ENCODE data around the gene TOB1. TPM values are rescaled to one million over a fixed set of nuclear protein-coding genes. Genes with fewer than 3 reads are reported as not detected.

Gene TOB1, protein sequence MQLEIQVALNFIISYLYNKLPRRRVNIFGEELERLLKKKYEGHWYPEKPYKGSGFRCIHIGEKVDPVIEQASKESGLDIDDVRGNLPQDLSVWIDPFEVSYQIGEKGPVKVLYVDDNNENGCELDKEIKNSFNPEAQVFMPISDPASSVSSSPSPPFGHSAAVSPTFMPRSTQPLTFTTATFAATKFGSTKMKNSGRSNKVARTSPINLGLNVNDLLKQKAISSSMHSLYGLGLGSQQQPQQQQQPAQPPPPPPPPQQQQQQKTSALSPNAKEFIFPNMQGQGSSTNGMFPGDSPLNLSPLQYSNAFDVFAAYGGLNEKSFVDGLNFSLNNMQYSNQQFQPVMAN
- polyA plus RNA-seq = 10 to 100 TPM; 32.7 to 52.9 TPM

DNA sequence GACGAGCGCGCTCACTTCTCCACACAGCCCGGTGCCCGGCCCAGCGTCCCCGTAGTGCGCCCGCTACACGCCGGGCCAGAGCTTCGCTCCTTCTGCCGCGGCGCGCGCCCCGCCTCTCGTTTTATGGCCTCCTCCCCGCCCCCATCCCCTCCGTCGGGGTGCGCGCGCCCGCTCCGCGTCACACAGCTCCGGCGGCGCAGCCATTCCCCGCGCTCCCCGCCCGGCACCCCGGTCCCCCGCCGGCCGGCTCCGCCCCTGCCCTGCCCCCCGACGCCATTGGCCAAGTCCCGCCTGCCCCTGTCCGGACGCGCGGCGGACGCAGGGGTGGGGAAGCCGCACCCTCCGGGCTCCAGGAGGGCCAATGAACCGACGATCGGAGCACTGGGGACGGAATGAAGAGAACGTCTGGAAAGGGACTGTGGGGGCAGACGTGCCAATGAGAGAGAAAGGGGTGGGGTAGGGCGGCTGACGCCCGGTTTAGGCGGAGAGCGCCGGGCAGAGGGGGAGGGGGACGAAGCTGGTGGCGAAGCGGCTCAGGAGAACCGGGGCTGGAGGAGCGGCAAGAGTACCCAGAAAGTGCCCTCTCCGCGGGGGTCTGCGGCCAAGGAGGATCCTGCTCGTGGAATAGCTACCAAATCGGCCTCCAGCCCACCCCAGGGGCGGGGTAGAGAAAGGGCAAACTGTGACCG is at the start of gene TOB1:
TOB1 (minus strand) TSS at position 94 of the 689 bp plus-strand sequence. CDS start 2,337 bp downstream, outside the sequence.
- H3K9me3 ChIP-seq (ENCODE audit: control insufficient read depth in 2 of 2, insufficient read depth in 1 of 2, low read depth in 1 of 2, low read length in 1 of 2) = no peaks in the 10 kb centered on the region
- no peaks in the 10 kb centered on the region for H3K4me1 ChIP-seq (ENCODE audit: control insufficient read depth in 2 of 2, insufficient read depth in 2 of 2, low read length in 1 of 2)
- peaks cover 0 to 5% of the 10 kb centered on the region in 2 donors for H3K36me3 ChIP-seq (ENCODE audit: control insufficient read depth in 2 of 2, insufficient read depth in 2 of 2, low read length in 1 of 2)
- H3K27ac ChIP-seq (ENCODE audit: low read depth in 2 of 2, low read length in 1 of 2) = peak within 1 kb of the TSS; percentile 98 to 100
- H3K27me3 ChIP-seq (ENCODE audit: control insufficient read depth in 1 of 2, insufficient read depth in 2 of 2, low read length in 2 of 2) = no peaks in the 10 kb centered on the region
- 0 to 1% methylated on average over 32 to 75 of the region's 75 CpGs for WGBS, 2 donors
- peak within 1 kb of the TSS; percentile 85 to 88 for H3K4me3 ChIP-seq (ENCODE audit: low read depth in 1 of 2, low read length in 2 of 2)

DNA sequence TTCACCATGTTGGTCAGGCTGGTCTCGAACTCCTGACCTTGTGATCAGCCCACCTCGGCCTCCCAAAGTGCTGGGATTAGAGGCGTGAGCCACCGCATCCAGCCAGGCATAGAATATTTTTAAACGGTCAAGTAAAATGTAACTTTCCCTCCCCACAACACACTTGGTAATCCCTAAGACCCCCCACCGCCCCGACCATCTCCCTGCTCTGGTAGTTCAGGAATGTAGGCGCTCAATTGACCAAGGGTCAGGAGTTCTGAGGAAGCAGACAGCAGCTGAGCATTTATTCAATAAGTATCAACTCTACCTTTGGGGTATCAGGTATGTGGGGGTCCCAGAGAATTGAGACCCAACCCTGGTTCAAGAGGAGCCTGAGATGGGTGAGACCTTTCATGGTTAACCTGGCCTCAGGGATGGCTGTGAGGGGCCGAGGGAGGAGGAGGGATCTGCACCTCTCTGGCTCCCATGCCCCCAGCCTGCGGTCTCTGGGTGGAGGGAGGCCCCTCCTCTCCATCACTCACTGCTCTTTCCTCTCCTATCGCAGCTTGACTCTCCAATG is 48.4 kb upstream of the TOB1 start:
- Histone ChIP-seq H3K4me3 (ENCODE audit: low read depth in 1 of 2, low read length in 2 of 2) (no peak overlapping the region), H3K27me3 (ENCODE audit: control insufficient read depth in 1 of 2, insufficient read depth in 2 of 2, low read length in 2 of 2) (no peaks in the 10 kb centered on the region), H3K4me1 (ENCODE audit: control insufficient read depth in 2 of 2, insufficient read depth in 2 of 2, low read length in 1 of 2) (peaks cover 16 to 41% of the 10 kb centered on the region in 2 donors), H3K9me3 (ENCODE audit: control insufficient read depth in 2 of 2, insufficient read depth in 1 of 2, low read depth in 1 of 2, low read length in 1 of 2) (no peaks in the 10 kb centered on the region), H3K27ac (ENCODE audit: low read depth in 2 of 2, low read length in 1 of 2) (peak overlapping the region; percentile 88 to 92), H3K36me3 (ENCODE audit: control insufficient read depth in 2 of 2, insufficient read depth in 2 of 2, low read length in 1 of 2) (no peaks in the 10 kb centered on the region)
- WGBS, 2 donors = 88 to 89% methylated on average over 11 of the region's 11 CpGs

DNA sequence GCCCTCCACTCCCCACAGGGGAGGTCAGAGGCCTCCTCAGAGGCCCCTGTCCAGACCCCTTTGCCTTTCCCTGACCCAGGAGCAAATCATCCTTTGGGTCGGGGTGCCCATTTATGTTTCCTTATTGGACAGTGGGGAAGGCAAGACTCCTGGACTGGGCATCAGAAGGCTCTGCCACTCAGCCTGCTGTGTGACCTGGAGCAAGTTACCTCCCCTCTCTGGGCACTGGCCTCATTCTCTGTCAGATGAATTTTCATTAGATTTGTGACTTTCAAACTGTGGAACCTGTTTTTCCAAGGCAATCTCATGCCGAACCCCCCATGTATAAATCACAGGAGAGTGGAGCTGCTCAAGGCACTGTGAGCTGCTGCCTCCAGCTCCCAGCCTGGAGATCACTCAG is 47.0 kb upstream of the TOB1 start:
- Histone ChIP-seq H3K4me3 (ENCODE audit: low read depth in 1 of 2, low read length in 2 of 2) (no peak overlapping the region), H3K27ac (ENCODE audit: low read depth in 2 of 2, low read length in 1 of 2) (peak overlapping the region in 1 of 2 donors; percentile 6), H3K27me3 (ENCODE audit: control insufficient read depth in 1 of 2, insufficient read depth in 2 of 2, low read length in 2 of 2) (no peaks in the 10 kb centered on the region), H3K9me3 (ENCODE audit: control insufficient read depth in 2 of 2, insufficient read depth in 1 of 2, low read depth in 1 of 2, low read length in 1 of 2) (no peaks in the 10 kb centered on the region), H3K36me3 (ENCODE audit: control insufficient read depth in 2 of 2, insufficient read depth in 2 of 2, low read length in 1 of 2) (no peaks in the 10 kb centered on the region), H3K4me1 (ENCODE audit: control insufficient read depth in 2 of 2, insufficient read depth in 2 of 2, low read length in 1 of 2) (peaks cover 10 to 28% of the 10 kb centered on the region in 2 donors)
- WGBS, 2 donors = 87 to 88% methylated on average over 2 of the region's 2 CpGs

DNA sequence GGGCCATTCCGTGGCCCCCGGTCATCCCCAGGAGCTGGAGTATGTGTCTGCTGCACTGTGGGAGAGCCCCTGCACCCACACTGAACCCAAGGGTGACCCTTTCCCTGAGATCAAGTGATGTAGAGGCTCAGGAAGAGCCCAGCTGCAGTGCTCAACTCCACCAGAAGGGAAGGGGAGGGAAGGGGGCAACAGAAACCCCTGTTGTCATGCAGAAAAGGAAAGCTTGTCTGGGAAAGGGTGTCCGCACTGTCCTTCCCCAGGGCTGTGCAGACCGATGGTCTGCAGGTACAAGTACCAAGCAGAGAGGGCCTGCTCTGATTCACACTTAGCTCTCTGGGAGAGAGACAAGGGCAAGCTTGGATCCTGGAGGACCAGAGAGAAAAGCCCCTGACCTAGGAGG is 45.7 kb upstream of the TOB1 start:
- no peaks in the 10 kb centered on the region for H3K9me3 ChIP-seq (ENCODE audit: control insufficient read depth in 2 of 2, insufficient read depth in 1 of 2, low read depth in 1 of 2, low read length in 1 of 2)
- 87 to 88% methylated on average over 4 of the region's 4 CpGs for WGBS, 2 donors
- peaks cover 7 to 19% of the 10 kb centered on the region in 2 donors for H3K4me1 ChIP-seq (ENCODE audit: control insufficient read depth in 2 of 2, insufficient read depth in 2 of 2, low read length in 1 of 2)
- no peaks in the 10 kb centered on the region for H3K36me3 ChIP-seq (ENCODE audit: control insufficient read depth in 2 of 2, insufficient read depth in 2 of 2, low read length in 1 of 2)
- no peaks in the 10 kb centered on the region for H3K27me3 ChIP-seq (ENCODE audit: control insufficient read depth in 1 of 2, insufficient read depth in 2 of 2, low read length in 2 of 2)
- no peak overlapping the region for H3K27ac ChIP-seq (ENCODE audit: low read depth in 2 of 2, low read length in 1 of 2)
- no peak overlapping the region for H3K4me3 ChIP-seq (ENCODE audit: low read depth in 1 of 2, low read length in 2 of 2)

DNA sequence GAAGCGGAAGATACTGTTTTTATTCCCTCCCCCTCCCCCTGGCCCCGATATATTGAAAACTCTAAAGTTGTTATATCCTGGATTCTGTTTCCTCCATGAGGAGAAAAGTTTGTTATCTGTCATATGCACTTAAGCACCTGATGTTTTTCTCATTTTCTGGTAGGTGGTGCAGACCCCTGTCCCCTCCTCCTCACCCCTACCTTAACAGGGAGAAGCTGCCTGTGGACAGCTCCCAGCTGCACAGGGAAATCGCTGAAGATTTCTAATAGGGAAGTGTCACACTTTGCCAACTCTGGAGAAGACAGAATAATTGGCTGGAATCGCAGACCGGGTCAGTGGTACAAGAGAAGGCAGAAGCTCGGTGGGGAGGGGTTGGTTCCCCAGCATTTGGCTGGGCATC is 45.3 kb upstream of the TOB1 start:
- 81 to 82% methylated on average over 6 of the region's 6 CpGs for whole genome bisulfite sequencing, 2 donors
- H3K4me1 ChIP-seq (ENCODE audit: control insufficient read depth in 2 of 2, insufficient read depth in 2 of 2, low read length in 1 of 2) = peaks cover 7 to 18% of the 10 kb centered on the region in 2 donors
- H3K27ac ChIP-seq (ENCODE audit: low read depth in 2 of 2, low read length in 1 of 2) = peak overlapping the region in 1 of 2 donors; percentile 7

DNA sequence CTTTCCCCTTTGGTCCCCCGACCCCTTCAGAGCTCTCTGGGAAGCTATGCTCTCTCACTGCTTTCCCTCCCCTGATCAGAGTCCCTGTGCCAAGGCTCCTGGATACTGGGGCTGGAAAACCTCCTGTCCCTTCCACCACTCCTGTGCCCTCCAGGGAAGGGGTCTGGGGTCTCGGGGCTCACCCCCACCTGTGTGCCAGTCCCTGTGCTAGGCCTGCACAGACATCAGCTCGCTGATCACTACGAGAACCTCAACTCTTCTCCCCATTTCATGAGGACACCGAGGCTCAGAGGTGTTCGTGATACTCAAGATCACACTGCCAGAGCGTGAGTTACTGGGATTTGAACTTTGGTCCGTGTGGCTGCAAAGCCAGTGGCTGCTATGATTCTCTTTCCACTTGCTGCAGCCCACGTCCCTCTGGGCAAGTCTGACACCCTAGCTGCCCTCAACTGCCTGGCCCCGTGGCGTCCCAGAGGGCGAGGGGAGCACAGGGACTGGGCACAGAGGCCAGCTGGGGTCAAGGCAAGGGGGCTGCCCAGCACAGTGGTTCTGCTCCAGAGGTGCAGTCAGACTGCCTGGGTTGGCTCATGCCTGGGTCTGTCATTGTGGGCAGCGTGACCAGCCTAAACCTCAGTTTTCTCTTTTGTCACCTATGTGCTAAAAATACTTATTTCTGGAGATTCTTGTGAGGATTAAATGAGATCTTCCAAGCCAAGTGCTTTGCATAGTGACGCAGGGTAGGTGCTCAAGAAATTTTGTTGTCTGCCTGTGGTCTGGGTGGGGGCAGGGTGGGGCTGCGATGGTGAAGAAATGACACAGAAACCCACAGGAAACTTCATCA is 43.8 kb upstream of the TOB1 start:
- Histone ChIP-seq H3K4me1 (ENCODE audit: control insufficient read depth in 2 of 2, insufficient read depth in 2 of 2, low read length in 1 of 2) (peaks cover 10 to 21% of the 10 kb centered on the region in 2 donors), H3K9me3 (ENCODE audit: control insufficient read depth in 2 of 2, insufficient read depth in 1 of 2, low read depth in 1 of 2, low read length in 1 of 2) (no peaks in the 10 kb centered on the region), H3K27ac (ENCODE audit: low read depth in 2 of 2, low read length in 1 of 2) (peak overlapping the region; percentile 72 to 87), H3K27me3 (ENCODE audit: control insufficient read depth in 1 of 2, insufficient read depth in 2 of 2, low read length in 2 of 2) (no peaks in the 10 kb centered on the region), H3K36me3 (ENCODE audit: control insufficient read depth in 2 of 2, insufficient read depth in 2 of 2, low read length in 1 of 2) (no peaks in the 10 kb centered on the region), H3K4me3 (ENCODE audit: low read depth in 1 of 2, low read length in 2 of 2) (peak overlapping the region; percentile 20 to 37)
- WGBS, 2 donors = 70 to 78% methylated on average over 15 of the region's 15 CpGs

More for the DNA sequence above, 45.3 kb upstream of the TOB1 start:
- H3K27me3 ChIP-seq (ENCODE audit: control insufficient read depth in 1 of 2, insufficient read depth in 2 of 2, low read length in 2 of 2) = no peaks in the 10 kb centered on the region
- no peak overlapping the region for H3K4me3 ChIP-seq (ENCODE audit: low read depth in 1 of 2, low read length in 2 of 2)
- H3K9me3 ChIP-seq (ENCODE audit: control insufficient read depth in 2 of 2, insufficient read depth in 1 of 2, low read depth in 1 of 2, low read length in 1 of 2) = no peaks in the 10 kb centered on the region
- H3K36me3 ChIP-seq (ENCODE audit: control insufficient read depth in 2 of 2, insufficient read depth in 2 of 2, low read length in 1 of 2) = no peaks in the 10 kb centered on the region

DNA sequence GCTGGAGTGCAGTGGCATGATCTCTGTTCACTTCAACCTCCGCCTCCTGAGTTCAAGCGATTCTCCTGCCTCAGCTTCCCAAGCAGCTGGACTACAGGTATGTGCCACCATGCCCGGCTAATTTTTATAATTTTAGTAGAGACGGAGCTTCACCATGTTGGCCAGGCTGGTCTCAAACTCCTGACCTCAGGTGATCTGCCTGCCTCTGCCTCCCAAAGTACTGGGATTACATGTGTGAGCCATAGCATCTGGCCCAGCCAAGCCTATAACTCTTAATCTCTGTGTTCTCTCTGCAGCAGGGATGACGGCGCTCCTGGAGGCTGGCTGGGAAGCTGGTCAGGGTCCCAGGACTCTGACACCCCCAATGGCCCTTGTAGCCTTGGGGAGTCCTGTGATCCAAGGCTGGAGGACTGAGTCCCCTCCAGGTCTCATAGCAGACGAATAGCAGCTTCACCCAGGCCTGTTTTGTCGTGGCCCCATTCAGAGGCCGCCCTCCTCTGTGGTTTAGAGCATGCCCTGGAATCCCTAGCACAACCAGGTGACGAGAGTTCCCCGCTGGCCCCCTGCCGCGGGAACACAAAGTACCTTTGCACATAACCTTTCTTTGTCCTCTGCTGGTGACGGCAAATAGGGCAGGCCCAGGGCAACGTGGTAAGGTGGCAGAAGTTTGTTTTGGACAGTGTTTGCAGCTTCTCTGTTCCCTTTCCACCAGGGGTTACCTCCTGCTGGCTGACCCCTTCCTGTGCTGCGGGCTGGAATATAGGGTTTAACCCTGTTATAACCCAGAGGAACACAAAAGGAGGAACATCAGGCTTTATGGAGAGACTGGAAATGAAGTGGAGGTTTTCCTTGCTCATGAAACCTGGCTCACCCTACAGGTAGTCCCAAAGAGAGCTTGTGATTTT is 43.0 kb upstream of the TOB1 start:
- no peaks in the 10 kb centered on the region for H3K9me3 ChIP-seq (ENCODE audit: control insufficient read depth in 2 of 2, insufficient read depth in 1 of 2, low read depth in 1 of 2, low read length in 1 of 2)
- H3K27ac ChIP-seq (ENCODE audit: low read depth in 2 of 2, low read length in 1 of 2) = peak overlapping the region; percentile 72 to 87
- H3K4me3 ChIP-seq (ENCODE audit: low read depth in 1 of 2, low read length in 2 of 2) = peak overlapping the region; percentile 20 to 37
- H3K36me3 ChIP-seq (ENCODE audit: control insufficient read depth in 2 of 2, insufficient read depth in 2 of 2, low read length in 1 of 2) = no peaks in the 10 kb centered on the region
- no peaks in the 10 kb centered on the region for H3K27me3 ChIP-seq (ENCODE audit: control insufficient read depth in 1 of 2, insufficient read depth in 2 of 2, low read length in 2 of 2)
- peaks cover 12 to 20% of the 10 kb centered on the region in 2 donors for H3K4me1 ChIP-seq (ENCODE audit: control insufficient read depth in 2 of 2, insufficient read depth in 2 of 2, low read length in 1 of 2)
- WGBS, 2 donors = 48 to 53% methylated on average over 16 of the region's 16 CpGs

DNA sequence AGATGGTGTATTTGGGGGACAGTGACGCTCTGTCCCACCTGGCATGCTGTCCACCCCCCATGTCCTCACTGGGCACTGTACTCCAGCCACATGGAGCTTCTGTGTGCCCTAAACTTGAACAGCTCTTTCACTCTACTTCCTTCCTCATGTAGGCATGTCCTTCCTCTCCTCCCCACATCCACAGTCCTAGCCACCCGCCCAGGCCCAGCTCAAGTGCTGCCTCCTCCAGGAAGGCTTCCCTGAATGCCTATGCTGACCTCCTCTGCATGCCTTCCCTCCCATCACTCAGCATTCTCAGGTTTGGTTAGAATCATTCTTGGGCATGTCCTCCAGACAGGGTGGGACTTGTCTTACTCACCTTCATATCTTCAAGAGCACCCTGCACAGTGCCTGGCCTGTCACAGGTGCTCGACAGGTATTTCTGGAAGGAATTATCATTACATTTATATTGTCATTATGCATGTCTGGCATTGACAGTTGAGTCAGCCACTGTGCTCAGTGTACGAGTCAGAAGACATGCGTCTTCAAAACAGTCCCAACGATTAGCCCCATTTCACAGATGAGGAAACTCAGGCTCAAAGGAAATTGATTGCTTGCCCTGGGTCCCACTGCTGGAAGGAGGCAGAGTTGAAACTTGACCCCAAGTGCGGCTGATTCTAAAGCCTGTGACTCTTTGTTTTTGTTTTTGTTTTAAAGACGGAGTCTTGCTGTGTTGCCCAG is 42.1 kb upstream of the TOB1 start:
- H3K27ac ChIP-seq (ENCODE audit: low read depth in 2 of 2, low read length in 1 of 2) = peak overlapping the region; percentile 72 to 87

More for the DNA sequence above, 42.1 kb upstream of the TOB1 start:
- Histone ChIP-seq H3K4me3 (ENCODE audit: low read depth in 1 of 2, low read length in 2 of 2) (peak overlapping the region in 1 of 2 donors; percentile 20), H3K9me3 (ENCODE audit: control insufficient read depth in 2 of 2, insufficient read depth in 1 of 2, low read depth in 1 of 2, low read length in 1 of 2) (no peaks in the 10 kb centered on the region), H3K36me3 (ENCODE audit: control insufficient read depth in 2 of 2, insufficient read depth in 2 of 2, low read length in 1 of 2) (no peaks in the 10 kb centered on the region), H3K4me1 (ENCODE audit: control insufficient read depth in 2 of 2, insufficient read depth in 2 of 2, low read length in 1 of 2) (peaks cover 12 to 20% of the 10 kb centered on the region in 2 donors), H3K27me3 (ENCODE audit: control insufficient read depth in 1 of 2, insufficient read depth in 2 of 2, low read length in 2 of 2) (no peaks in the 10 kb centered on the region)
- 73% methylated on average over 8 of the region's 8 CpGs for WGBS, 2 donors

All from esophagus (tissue), 2 donors.